ENCODE data around the gene CST9. TPM values are rescaled to one million over a fixed set of nuclear protein-coding genes. Genes with fewer than 3 reads are reported as not detected.

The CST9 gene
- total and polyA plus RNA-seq, 2 of the 13 experiments (the other 11 are each of a cell fraction or from before 2014, with no cell fraction given) = 0.07 TPM; not detected in 1

- BruUV-seq (replicated peaks) = no TSS peak
- in situ Hi-C loops (cut with HindIII; ENCODE audit: extremely low pct_ligation_motif_present, low pct_unique_long_range_greater_than_20kb) = no loop called here
- CTCF ChIA-PET (ENCODE audit: low intra/inter-chr PET ratio, low total read pairs) = no interaction called here
- intact Hi-C loops (cut with micrococcal nuclease; ENCODE audit: unreplicated experiment) = no loop called here
- Histone ChIP-seq H3K4me1 (ENCODE audit: insufficient read depth, low read length) (peaks cover 80% of the 10 kb centered on the region), H3K4me3 (replicated peaks in 1 of 3; ENCODE audit: insufficient read depth in 1 of 3, low read depth in 2 of 3, low read length in 3 of 3) (no peak overlapping the region), H3K79me2 (ENCODE audit: insufficient read depth, low read length) (no peaks in the 10 kb centered on the region), H4K20me1 (ENCODE audit: insufficient read depth, low read length) (no peaks in the 10 kb centered on the region), H3K9ac (ENCODE audit: insufficient read depth, low read depth, low read length) (no peak overlapping the region), H3K4me2 (ENCODE audit: low read depth, low read length) (peak overlapping the region; percentile 26), H3K9me3 (ENCODE audit: low read length) (no peaks in the 10 kb centered on the region), H3K27me3 (ENCODE audit: control insufficient read depth in 1 of 2, insufficient read depth in 2 of 2, low read length in 2 of 2) (no peaks in the 10 kb centered on the region), H2AFZ (ENCODE audit: low read length) (no peak overlapping the region), H3K36me3 (replicated peaks in 1 of 2; ENCODE audit: control insufficient read depth in 1 of 2, insufficient read depth in 2 of 2, low read length in 2 of 2) (no peaks in the 10 kb centered on the region), H3K27ac (ENCODE audit: extremely low read length, insufficient read depth, low read length) (no peak overlapping the region)
- ATAC-seq = no peak
- DNase-seq (ENCODE audit: low spot score) = peak; percentile 55
- WGBS (ENCODE audit: low lambda C conversion rate) = 29% methylated on average over 2 of the region's 2 CpGs
- POLR2A ChIA-PET = interaction anchor here (1.3 to 2.6 kb wide), 6 partner anchors 12 to 39 kb away, joined by 3 to 17 read pairs (median 7); partner anchors contain the start of gene CST3
- no peak for FAIRE-seq
- peak; percentile 3; the same call in 1 of the 2 replicates for TF ChIP-seq TFE3 (CRISPR knock-in tag; IDR thresholded peaks at IDR 0.05)
- no peak for TF ChIP-seq ZNF672 (CRISPR knock-in tag; IDR thresholded peaks at IDR 0.05)
Observed at GRCh38 chr20:23624324-23624691, 18.6 kb upstream of the CST9 start.

DNA sequence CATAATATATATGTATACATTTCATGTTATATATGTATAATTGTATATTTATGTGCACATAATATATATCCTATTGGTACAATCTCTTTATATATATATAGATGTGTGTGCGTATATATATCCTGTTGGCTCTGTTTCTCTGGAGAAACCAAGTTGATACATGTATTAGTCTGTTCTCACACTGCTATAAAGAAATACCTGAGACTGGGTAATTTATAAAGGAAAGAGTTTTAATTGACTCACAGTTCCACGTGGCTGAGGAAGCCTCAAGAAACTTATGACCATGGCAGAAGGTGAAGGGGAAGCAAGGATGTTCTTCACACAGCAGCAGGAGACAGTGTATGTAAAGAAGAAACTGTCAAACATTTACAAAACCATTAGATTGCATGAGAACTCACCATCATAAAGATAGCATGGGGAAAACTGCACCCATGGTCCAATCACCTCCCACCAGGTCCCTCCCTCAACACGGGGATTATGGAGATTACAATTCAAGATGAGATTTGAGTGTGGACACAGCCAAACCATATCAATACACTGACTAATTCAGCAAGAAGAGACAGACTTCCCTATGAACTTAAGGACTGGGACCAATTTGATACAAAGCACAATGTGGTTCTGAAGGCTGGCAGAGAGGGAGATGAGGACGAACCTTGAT lies 18.1 kb upstream of the CST9 start:
- CTCF ChIA-PET (ENCODE audit: low intra/inter-chr PET ratio, low total read pairs) = no interaction called here
- no TSS peak for BruUV-seq (replicated peaks)

More for the DNA sequence above, 18.1 kb upstream of the CST9 start:
- Histone ChIP-seq H3K4me3 (replicated peaks in 1 of 3; ENCODE audit: insufficient read depth in 1 of 3, low read depth in 2 of 3, low read length in 3 of 3) (no peak overlapping the region), H3K36me3 (replicated peaks in 1 of 2; ENCODE audit: control insufficient read depth in 1 of 2, insufficient read depth in 2 of 2, low read length in 2 of 2) (no peaks in the 10 kb centered on the region), H3K4me1 (ENCODE audit: insufficient read depth, low read length) (peaks cover 80% of the 10 kb centered on the region), H4K20me1 (ENCODE audit: insufficient read depth, low read length) (no peaks in the 10 kb centered on the region), H3K4me2 (ENCODE audit: low read depth, low read length) (peak overlapping the region; percentile 26), H3K27ac (ENCODE audit: extremely low read length, insufficient read depth, low read length) (no peak overlapping the region), H2AFZ (ENCODE audit: low read length) (no peak overlapping the region), H3K27me3 (ENCODE audit: control insufficient read depth in 1 of 2, insufficient read depth in 2 of 2, low read length in 2 of 2) (no peaks in the 10 kb centered on the region), H3K9me3 (ENCODE audit: low read length) (no peaks in the 10 kb centered on the region), H3K9ac (ENCODE audit: insufficient read depth, low read depth, low read length) (no peak overlapping the region), H3K79me2 (ENCODE audit: insufficient read depth, low read length) (no peaks in the 10 kb centered on the region)
- 34% methylated on average over 4 of the region's 4 CpGs for WGBS (ENCODE audit: low lambda C conversion rate)
- TF ChIP-seq SIN3A (IDR thresholded peaks at IDR 0.05; ENCODE audit: borderline replicate concordance, low read depth, low read length) (no peak), ZNF770 (CRISPR knock-in tag; IDR thresholded peaks at IDR 0.05) (no peak), ZNF670 (CRISPR knock-in tag; IDR thresholded peaks at IDR 0.05; ENCODE audit: borderline replicate concordance) (0 out of 2 replicates have a peak, but pooled peaks have one; percentile 21), CCDC6 (CRISPR knock-in tag; IDR thresholded peaks at IDR 0.05) (no peak), ZBTB20 (CRISPR knock-in tag; IDR thresholded peaks at IDR 0.05; ENCODE audit: borderline replicate concordance, low read depth) (no peak), NR2F6 (IDR thresholded peaks at IDR 0.05) (no peak), NR2F6 (CRISPR knock-in tag; IDR thresholded peaks at IDR 0.05) (no peak), SATB2 (CRISPR knock-in tag; IDR thresholded peaks at IDR 0.05) (no peak)
- TF ChIP-seq, protein P1, sequence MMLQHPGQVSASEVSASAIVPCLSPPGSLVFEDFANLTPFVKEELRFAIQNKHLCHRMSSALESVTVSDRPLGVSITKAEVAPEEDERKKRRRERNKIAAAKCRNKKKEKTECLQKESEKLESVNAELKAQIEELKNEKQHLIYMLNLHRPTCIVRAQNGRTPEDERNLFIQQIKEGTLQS (CRISPR knock-in tag; IDR thresholded peaks at IDR 0.05) = no peak
- DNase-seq (ENCODE audit: low spot score) (no peak), ATAC-seq (no peak), FAIRE-seq (no peak)
- intact Hi-C loops (cut with micrococcal nuclease; ENCODE audit: unreplicated experiment) (loop anchor here (1.0 kb wide), 1 partner anchor 17 kb away; no protein-coding TSS in a partner anchor), in situ Hi-C loops (cut with HindIII; ENCODE audit: extremely low pct_ligation_motif_present, low pct_unique_long_range_greater_than_20kb) (no loop called here)
- POLR2A ChIA-PET = interaction anchor here (1.2 to 4.7 kb wide), 7 partner anchors 9 to 38 kb away, joined by 3 to 62 read pairs (median 7); partner anchors contain the start of gene CST3

All from HepG2 (cell line).